ENCODE data around the gene ANKDD1A. TPM values are rescaled to one million over a fixed set of nuclear protein-coding genes. Genes with fewer than 3 reads are reported as not detected.
A peak's percentile ranks its signal among the peaks of the same experiment; 100 is the strongest.

The ANKDD1A gene
- polyA plus RNA-seq, 1 donor from 2014 or later, result 7.0 TPM

- Histone ChIP-seq H3K9me3 (ENCODE audit: low read length) (no peaks in the 10 kb centered on the region), H3K79me2 (replicated peaks; ENCODE audit: insufficient read depth, low read length) (peaks cover 20% of the 10 kb centered on the region), H3K27me3 (ENCODE audit: insufficient read depth, low read depth, low read length) (no peaks in the 10 kb centered on the region), H3F3A (ENCODE audit: insufficient read depth, low read length, poor library complexity, severe bottlenecking) (no peaks in the 10 kb centered on the region), H3K27ac (ENCODE audit: low read length) (no peak overlapping the region), H3K9me2 (ENCODE audit: insufficient read depth, low read length) (no peaks in the 10 kb centered on the region), H3K36me3 (ENCODE audit: insufficient read depth, low read length) (peaks cover 3% of the 10 kb centered on the region), H3K4me2 (ENCODE audit: low read length) (peak overlapping the region; percentile 56), H2AFZ (ENCODE audit: low read depth, low read length) (no peak overlapping the region), H4K20me1 (ENCODE audit: insufficient read depth) (no peaks in the 10 kb centered on the region), H3K9ac (ENCODE audit: low read length) (no peak overlapping the region), H3K4me3 (ENCODE audit: low read length) (peak overlapping the region; percentile 33)
- TF ChIP-seq POLR2AphosphoS5 (IDR thresholded peaks at IDR 0.05) (no peak), SMC3 (conservative IDR thresholded peaks at IDR 0.05; ENCODE audit: poor library complexity) (no peak), EZH2 (IDR thresholded peaks at IDR 0.05; ENCODE audit: borderline replicate concordance, insufficient read depth, low read length, poor library complexity, severe bottlenecking) (no peak), MXI1 (conservative IDR thresholded peaks at IDR 0.05; ENCODE audit: poor library complexity, severe bottlenecking) (no peak), RAD21 (conservative IDR thresholded peaks at IDR 0.05) (no peak), EP300 (conservative IDR thresholded peaks at IDR 0.05; ENCODE audit: poor library complexity, severe bottlenecking) (no peak), REST (IDR thresholded peaks at IDR 0.05; ENCODE audit: borderline replicate concordance) (no peak), TAF1 (IDR thresholded peaks at IDR 0.05; ENCODE audit: low read depth) (no peak), CTCF (IDR thresholded peaks at IDR 0.05; ENCODE audit: poor library complexity, severe bottlenecking) (no peak)
Measured at GRCh38 chr15:64987136-64987535, 75.4 kb downstream of the ANKDD1A start.

- Histone ChIP-seq H3K4me2 (ENCODE audit: low read length) (peak within 1 kb of the TSS; percentile 96), H3F3A (ENCODE audit: insufficient read depth, low read length, poor library complexity, severe bottlenecking) (no peaks in the 10 kb centered on the region), H3K4me3 (ENCODE audit: low read length) (peak within 1 kb of the TSS; percentile 87), H3K79me2 (replicated peaks; ENCODE audit: insufficient read depth, low read length) (peaks cover 14% of the 10 kb centered on the region), H3K27me3 (ENCODE audit: insufficient read depth, low read depth, low read length) (no peaks in the 10 kb centered on the region), H3K27ac (ENCODE audit: low read length) (peak within 1 kb of the TSS; percentile 65), H4K20me1 (ENCODE audit: insufficient read depth) (no peaks in the 10 kb centered on the region), H2AFZ (ENCODE audit: low read depth, low read length) (peak within 1 kb of the TSS; percentile 93), H3K9me3 (ENCODE audit: low read length) (no peaks in the 10 kb centered on the region), H3K36me3 (ENCODE audit: insufficient read depth, low read length) (peaks cover 3% of the 10 kb centered on the region), H3K9ac (ENCODE audit: low read length) (peak within 1 kb of the TSS; percentile 81), H3K9me2 (ENCODE audit: insufficient read depth, low read length) (no peaks in the 10 kb centered on the region)
- TF ChIP-seq EZH2 (IDR thresholded peaks at IDR 0.05; ENCODE audit: borderline replicate concordance, insufficient read depth, low read length, poor library complexity, severe bottlenecking) (no peak), RAD21 (conservative IDR thresholded peaks at IDR 0.05) (peak; percentile 12), SMC3 (conservative IDR thresholded peaks at IDR 0.05; ENCODE audit: poor library complexity) (peak; percentile 50), CTCF (IDR thresholded peaks at IDR 0.05; ENCODE audit: poor library complexity, severe bottlenecking) (no peak), EP300 (conservative IDR thresholded peaks at IDR 0.05; ENCODE audit: poor library complexity, severe bottlenecking) (peak; percentile 62), POLR2AphosphoS5 (IDR thresholded peaks at IDR 0.05) (peak; percentile 60), MXI1 (conservative IDR thresholded peaks at IDR 0.05; ENCODE audit: poor library complexity, severe bottlenecking) (peak; percentile 94), TAF1 (IDR thresholded peaks at IDR 0.05; ENCODE audit: low read depth) (peak; percentile 71), REST (IDR thresholded peaks at IDR 0.05; ENCODE audit: borderline replicate concordance) (peak; percentile 39)
Measured at GRCh38 chr15:64989416-64990167, 77.9 kb downstream of the ANKDD1A start, which contains the start of gene SPG21. Gene SPG21, minus strand, starts transcription at chr15:64989914. Its CDS starts 6,345 bp downstream, at chr15:64983569.

Measured in neural cell (in vitro differentiated cells).